SK-N-SH (cell line): ENCODE results near the gene DLEC1.
"Not testable (repeated sequence)": the region's sequence is repeated elsewhere in the genome, so short reads cannot be mapped to it uniquely, and the experiment has no call there.

Source experiments
- EP300 ChIP-seq, 2 experiments: IDR thresholded peaks; 2 replicates each; pipeline versions ENCODE4 v1.4.0 to v1.6.1; 2012; ENCODE audit warnings: borderline replicate concordance in 1 of 2, low read depth in 1 of 2, low read length in 1 of 2
- FOXM1 ChIP-seq: IDR thresholded peaks from 2 replicates; pipeline ENCODE4 v1.4.0; 2012; ENCODE audit warnings: low read depth, mild to moderate bottlenecking
- RAD21 ChIP-seq: IDR thresholded peaks from 2 replicates; pipeline ENCODE4 v1.6.1; 2012; ENCODE audit warnings: mild to moderate bottlenecking, low read length
- RCOR1 ChIP-seq: fragments of 150-350 bp; IDR thresholded peaks from 2 replicates; pipeline ENCODE4 v1.6.1; 2017; ENCODE audit warnings: antibody characterized with exemption, low read length
- RFX5 ChIP-seq: IDR thresholded peaks from 2 replicates; pipeline ENCODE4 v1.6.1; 2012; ENCODE audit warnings: mild to moderate bottlenecking, improper control_type of control experiment, low read length
- RXRA ChIP-seq: IDR thresholded peaks from 2 replicates; pipeline ENCODE4 v1.4.0; 2012; ENCODE audit warnings: low read depth, mild to moderate bottlenecking, borderline replicate concordance
- TAF1 ChIP-seq: IDR thresholded peaks from 2 replicates; pipeline ENCODE4 v1.6.1; 2012; ENCODE audit warnings: low read depth, mild to moderate bottlenecking, low read length, moderate library complexity, borderline replicate concordance
- TEAD4 ChIP-seq: IDR thresholded peaks from 2 replicates; pipeline ENCODE4 v1.4.0; 2012; ENCODE audit warnings: mild to moderate bottlenecking, borderline replicate concordance; ENCODE audit not compliant: insufficient read depth
- USF2 ChIP-seq: fragments of 150-350 bp; IDR thresholded peaks from 2 replicates; pipeline ENCODE4 v1.6.1; 2017; ENCODE audit warnings: antibody characterized with exemption, low read length, low read depth, borderline replicate concordance
- TF ChIP-seq, protein P1 (sequence below): fragments of 150-350 bp; IDR thresholded peaks from 2 replicates; pipeline ENCODE4 v1.6.1; 2016; ENCODE audit warnings: mild to moderate bottlenecking, low read depth, low read length
- TF ChIP-seq, protein P2 (sequence below): fragments of 200-600 bp; sonication (generic); IDR thresholded peaks from 2 replicates; pipeline ENCODE4 v1.6.1; 2017; ENCODE audit warnings: antibody characterized with exemption, mild to moderate bottlenecking, moderate library complexity

DNA sequence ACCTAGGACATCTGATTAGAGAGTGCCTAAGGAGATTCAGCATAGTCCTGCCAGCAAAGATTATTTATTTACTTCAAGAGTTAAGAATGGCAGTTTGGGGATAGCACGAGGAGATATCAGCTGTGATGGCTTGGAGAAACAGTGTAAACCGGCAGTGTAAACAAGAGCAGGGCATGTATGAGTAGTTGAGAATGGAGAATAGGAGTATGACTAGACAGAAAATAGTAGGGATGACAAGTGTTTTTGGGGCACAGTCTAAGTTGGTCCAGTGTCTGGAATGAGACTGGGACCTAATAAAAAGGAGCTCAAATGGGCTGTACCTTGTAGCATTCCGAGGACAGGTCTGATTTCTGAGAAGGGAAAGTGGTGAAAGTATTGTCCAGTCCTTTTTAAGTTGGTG lies 38.1 kb downstream of the DLEC1 start:
- TF ChIP-seq USF2; RXRA; RAD21; TEAD4; TAF1; EP300 (IDR thresholded peaks at IDR 0.05; ENCODE audit: borderline replicate concordance in 1 of 2, low read depth in 1 of 2, low read length in 1 of 2); RCOR1; FOXM1; RFX5: not testable (repeated sequence)
- TF ChIP-seq, protein P1, sequence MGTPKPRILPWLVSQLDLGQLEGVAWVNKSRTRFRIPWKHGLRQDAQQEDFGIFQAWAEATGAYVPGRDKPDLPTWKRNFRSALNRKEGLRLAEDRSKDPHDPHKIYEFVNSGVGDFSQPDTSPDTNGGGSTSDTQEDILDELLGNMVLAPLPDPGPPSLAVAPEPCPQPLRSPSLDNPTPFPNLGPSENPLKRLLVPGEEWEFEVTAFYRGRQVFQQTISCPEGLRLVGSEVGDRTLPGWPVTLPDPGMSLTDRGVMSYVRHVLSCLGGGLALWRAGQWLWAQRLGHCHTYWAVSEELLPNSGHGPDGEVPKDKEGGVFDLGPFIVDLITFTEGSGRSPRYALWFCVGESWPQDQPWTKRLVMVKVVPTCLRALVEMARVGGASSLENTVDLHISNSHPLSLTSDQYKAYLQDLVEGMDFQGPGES: not testable (repeated sequence)
- TF ChIP-seq, protein P2, sequence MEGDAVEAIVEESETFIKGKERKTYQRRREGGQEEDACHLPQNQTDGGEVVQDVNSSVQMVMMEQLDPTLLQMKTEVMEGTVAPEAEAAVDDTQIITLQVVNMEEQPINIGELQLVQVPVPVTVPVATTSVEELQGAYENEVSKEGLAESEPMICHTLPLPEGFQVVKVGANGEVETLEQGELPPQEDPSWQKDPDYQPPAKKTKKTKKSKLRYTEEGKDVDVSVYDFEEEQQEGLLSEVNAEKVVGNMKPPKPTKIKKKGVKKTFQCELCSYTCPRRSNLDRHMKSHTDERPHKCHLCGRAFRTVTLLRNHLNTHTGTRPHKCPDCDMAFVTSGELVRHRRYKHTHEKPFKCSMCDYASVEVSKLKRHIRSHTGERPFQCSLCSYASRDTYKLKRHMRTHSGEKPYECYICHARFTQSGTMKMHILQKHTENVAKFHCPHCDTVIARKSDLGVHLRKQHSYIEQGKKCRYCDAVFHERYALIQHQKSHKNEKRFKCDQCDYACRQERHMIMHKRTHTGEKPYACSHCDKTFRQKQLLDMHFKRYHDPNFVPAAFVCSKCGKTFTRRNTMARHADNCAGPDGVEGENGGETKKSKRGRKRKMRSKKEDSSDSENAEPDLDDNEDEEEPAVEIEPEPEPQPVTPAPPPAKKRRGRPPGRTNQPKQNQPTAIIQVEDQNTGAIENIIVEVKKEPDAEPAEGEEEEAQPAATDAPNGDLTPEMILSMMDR: not testable (repeated sequence)
